HG03439 (cell line): Measurements from ENCODE around the gene SLC1A2.

Experiments used
- ATAC-seq: cut with Tn5 transposase; IDR thresholded peaks from one replicate; pipeline ENCODE4 v1.9.1; 2021; ENCODE audit warnings: mild to moderate bottlenecking, moderate library complexity; ENCODE audit not compliant: unreplicated experiment

Gene SLC1A2

DNA sequence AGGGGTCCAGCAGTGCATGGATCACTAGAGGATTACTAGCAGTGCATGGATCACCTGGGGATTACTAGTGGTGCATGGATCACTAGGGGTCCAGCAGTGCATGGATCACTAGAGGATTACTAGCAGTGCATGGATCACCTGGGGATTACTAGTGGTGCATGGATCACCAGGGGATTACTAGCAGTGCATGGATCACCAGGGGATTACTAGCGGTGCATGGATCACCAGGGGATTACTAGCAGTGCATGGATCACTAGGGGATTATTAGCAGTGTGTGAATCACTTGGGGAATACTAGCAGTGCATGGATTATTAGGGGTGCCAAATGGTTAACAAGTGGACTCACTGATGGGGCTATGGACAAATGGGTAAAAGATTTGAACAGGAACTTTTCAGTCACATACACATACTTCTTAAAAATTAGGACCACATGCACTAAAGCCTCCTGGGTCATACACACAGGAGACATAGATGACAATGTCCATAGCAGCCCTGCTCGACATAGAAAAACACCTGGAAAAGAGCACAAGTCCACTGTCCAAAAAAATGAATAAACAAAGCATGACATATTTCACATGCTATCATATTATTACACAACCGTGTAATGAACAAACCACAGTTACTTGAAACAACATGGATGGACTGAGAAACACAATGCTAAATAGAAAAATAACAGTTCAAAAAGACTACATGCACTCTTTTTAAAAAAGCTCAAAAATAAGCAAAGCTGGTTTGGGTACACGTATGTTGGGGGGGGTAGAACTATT lies 170.6 kb downstream of the SLC1A2 start:
- no peak for ATAC-seq

DNA sequence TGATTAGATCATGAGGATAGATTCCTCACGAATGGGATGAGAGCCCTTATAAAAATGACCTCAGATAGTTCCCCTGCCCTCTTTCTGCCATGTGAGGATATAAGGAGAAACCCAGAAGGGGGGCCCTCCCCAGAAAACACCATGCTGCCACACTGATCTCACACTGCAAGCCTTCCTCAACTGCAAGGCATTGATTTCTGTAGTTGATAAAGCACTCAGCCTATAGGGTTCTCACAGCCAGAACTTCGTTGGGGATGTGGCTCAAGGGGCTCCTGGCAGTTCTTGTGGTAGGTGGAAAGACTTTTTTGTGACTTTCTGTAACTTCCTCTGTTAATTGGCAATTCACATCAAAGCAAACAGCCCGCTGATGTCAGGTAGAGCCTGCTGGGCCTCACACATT lies 171.5 kb downstream of the SLC1A2 start:
- ATAC-seq: no peak

DNA sequence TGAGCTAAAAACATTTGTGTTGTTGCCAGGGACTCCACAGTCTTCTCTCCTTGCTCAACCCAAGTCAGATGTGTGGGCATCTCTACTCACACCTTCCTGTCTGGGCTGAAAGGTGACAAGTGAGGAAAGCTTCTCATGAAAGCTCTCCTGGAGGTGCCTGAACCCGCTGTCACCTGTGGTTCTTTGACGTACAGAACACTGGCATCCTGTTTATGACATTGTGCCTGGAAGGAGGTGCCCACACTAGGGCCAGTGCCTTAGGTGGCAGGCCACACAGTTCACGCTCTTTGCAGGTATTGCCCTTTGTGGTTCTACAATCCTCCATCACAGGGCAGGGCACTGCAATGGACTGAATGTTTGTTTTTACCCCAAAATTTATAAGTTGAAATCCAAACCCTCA lies 171.9 kb downstream of the SLC1A2 start:
- ATAC-seq: no peak

DNA sequence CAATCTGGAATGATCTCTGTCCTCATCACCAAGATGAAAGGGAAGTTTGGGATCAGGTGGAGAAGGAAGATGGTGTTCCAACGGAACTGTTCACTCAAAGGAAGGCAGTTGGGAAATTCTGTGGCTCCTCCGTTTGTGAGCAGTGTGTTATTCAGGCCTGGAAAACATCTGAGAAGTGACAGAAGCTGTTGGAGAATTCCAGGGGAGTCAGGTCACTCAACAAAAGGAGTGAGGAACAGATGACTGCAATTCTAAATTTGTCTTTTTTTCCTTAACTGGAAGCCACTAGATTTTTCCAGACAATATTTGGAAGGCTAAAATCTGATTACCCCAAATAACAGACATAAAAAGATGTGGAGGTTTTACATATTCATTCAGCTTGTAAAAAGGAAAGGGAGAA lies 172.6 kb downstream of the SLC1A2 start:
- no peak for ATAC-seq

DNA sequence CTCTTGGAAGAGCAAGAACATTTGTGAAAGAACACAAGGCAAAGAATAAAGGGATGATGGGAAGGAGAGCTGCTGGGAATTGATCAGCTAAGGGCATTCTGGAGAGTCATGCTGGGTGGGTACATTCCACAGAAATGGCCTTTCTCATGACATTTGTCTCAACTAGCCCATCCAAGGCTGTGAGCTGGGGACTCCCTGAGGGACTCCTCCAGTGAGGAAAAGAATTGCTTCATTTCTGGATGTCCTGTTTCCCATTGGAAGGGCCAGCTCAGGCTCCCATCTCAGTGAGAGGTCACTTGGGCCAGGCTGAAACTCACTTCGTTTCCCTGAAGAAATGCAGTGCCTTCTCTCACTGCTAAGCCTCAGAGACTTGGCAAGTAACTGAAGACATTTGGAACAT lies 173.6 kb downstream of the SLC1A2 start:
- no peak for ATAC-seq

DNA sequence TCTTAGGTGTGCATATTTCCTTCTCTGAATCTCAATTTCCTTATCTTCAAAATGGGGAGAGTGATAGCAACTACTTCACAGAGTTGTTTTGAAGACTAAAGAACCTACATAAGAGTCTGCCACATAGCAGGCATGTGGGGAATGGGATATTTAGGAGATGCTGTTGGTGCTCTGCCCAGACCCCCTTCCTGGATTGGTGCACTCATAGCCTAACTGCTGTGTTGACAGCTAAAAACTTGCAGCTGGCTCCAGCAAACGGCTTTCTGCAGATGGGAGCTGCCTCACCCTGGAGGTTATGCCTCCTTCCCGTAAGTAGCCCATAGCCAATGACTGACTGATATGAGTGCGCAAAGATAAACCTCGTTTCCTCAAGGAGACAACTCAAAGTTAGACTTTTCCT lies 174.3 kb downstream of the SLC1A2 start:
- ATAC-seq: no peak

DNA sequence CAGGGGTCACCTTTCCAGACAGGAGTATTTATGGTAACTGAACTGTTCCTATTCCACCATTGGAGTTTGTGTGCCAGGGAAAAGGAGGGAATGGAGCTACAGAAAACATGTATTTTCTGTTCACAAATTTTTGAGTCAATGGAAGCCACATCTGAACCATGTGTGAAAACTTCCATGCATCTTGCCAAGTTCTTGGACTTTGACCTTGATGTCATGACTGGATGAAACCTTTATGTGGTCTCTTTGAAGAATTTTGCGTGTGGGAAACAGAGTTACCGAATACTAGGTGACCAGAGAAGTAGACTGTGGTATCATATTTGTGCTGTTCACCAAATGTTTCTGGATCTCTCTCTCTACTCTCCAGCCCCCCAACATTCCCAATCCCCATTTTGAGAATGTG lies 175.6 kb downstream of the SLC1A2 start:
- no peak for ATAC-seq

DNA sequence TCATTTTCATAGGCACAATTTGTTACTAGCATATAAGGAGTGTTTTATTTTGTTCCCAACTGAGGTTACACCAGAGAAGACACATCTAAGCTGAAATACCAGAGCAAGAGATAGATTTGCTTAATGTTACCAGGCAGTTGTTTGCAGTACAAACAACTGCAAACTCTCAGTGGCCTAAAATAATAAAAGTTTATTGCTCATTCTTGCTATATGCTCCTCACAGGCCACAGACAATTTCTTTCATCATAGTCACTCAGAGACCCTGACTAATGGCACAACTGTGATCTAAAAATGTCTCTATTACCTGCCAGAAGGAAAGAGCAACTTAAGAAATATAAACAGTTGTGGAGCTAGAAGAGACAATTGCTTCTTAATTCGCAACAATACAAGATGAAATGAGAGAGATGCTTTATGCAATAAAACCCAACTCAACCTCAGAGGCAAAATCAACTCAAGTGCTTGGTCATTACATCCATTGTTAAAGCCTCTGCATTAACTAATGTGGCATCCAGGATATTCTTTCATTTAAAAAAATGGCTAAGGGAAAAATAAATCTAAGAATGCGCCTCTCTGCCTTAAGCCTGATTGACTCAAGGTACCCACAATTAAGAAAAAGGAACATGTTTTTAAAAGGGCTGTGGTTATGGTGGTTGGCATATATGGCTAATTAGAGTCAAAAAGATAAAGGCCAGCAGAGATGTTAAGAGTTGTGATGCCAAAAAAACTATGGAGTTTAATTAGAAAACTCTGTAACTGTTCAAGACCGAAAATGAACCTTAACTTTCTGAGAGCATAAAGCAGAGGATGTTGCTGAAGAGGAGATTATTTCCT lies 176.7 kb downstream of the SLC1A2 start:
- ATAC-seq: no peak

DNA sequence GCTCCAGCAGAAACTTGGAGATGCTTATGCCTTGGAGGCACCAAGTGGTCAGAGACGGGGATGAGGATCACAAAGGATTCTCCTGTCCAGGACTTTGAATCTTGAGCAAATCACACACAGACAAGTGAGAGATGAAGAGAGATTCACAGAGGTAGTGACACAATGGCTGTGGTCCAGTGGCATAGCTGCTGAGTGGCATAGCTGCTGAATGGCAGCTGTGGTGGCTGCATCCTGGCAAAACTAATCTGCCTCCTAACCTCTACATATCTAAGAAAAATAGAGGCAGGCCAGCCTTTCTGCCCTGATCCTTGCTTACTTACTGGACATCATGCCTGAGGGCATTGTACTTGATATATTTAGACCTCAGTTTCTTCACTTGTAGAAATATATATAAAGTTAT lies 177.8 kb downstream of the SLC1A2 start:
- ATAC-seq: no peak

DNA sequence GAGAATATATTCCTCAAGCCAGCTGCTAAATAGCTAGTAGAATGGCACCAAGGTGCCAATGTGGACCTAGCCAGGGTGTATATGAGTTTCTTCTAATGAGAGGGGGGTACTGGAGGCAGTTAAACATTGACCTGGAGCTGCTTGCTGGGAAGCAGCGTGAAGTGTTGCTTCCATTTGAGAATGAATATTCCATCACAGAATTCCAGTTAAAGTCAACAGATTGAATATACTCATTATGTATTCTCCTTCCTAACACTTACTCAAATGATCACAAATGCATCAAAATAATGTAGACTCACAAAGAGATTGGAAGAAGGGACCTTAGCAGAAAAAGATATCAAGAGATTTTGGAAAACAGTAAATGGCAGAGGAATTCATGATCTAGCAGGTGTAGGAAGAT lies 178.3 kb downstream of the SLC1A2 start:
- ATAC-seq: no peak

DNA sequence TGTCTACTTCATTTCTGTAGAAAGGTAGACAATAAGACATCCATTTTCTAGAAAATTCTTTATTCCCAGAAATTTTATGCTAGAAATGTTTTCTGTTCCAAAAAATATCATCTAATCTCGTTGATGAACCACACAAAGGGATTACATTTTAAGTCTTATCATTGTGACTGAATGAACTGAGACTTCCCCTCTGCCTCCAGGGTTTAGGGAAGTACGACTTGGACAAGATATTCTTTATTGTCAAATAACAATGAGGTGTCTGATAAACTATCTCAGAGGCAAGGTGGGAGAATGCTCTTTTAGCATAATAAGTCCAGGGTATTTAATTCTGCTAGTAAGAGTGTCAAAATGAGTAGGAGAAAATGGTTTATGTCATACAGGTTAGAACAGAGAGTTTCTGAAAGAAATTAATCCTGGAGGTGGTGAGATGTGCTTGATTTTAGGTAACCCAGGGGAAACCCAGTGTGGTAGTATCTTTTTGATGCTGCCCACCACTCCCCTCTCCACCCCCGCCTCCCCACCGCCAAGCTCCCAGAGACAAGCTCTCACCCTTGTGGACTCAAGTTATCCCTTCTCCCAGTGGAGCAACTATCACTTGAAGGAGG lies 179.8 kb downstream of the SLC1A2 start:
- ATAC-seq: no peak

DNA sequence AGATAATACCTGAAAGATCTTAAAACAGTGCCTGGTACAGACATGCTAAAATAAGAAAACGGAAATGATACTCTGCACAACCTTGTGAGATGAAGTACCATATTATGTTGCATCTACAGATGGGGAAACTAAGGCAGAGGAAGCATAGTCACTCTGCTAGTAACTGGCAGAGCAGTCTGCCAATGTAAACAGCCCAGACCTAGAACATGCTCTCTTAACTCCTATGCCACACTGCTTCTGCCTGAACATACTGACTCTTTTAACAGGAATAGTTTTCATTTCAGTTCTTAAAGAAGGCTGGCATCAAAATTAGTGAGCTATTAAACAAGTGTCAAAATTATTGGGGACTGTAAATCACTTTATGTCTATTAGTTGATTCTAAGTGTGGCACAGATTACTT lies 180.5 kb downstream of the SLC1A2 start:
- no peak for ATAC-seq

DNA sequence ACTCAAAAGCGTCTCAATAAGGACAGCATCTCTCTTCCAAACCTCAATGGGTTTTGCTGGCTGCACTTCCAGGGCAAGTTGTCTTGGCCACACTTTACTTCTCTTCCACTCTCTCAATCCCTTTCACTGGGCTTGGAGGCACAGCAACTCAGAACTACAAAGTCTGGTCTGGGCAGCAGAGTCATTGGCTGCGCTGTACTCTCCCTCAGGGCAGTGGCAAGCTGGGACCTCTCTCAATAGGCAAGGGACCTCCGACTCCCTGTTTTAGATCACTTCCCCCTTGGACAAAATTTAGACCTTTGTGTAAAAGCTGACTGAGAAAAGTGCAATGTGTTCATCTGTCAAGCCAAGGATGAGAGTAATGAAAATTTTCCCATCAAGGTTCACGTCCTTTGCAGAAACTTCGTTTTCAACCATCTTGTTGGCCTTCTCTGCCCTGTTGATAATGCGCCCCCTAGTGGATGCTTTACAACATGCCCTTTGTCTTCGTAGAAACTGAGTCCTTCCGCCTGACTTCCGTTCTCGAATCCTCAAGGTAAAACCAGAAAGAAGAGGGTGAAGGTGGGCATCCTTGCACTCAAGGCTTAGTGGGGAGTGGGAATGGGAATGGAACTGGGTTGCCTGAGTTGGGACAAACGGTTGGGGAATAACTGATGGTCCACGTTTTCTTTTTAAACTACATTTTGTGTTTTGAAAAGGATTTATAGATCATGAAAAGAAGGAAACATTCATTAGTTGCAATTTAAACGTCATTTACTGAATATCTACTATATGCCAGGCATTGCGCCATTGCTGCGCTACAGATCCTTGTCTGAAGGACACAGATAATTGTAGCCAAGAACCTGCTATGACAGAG lies 181.3 kb downstream of the SLC1A2 start:
- no peak for ATAC-seq

DNA sequence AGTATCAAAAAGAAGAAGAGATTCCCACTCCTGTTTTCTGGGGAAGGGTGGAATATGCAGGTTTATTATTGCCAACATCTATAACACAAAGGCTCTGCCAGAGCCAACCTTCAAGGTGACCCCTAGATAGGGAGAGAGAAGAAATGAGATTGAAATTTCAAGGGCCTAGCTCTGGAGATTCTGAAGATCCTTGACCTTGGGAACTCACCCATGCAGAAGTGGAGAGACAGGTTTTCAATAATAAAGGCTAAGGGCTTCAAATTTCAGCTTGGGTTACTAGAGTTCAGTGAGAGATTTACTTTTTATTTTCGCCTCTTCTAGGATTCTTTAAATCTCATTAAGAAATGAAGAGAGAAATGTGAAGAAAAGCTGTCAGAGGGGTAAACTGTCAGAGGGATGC lies 182.0 kb downstream of the SLC1A2 start:
- no peak for ATAC-seq

DNA sequence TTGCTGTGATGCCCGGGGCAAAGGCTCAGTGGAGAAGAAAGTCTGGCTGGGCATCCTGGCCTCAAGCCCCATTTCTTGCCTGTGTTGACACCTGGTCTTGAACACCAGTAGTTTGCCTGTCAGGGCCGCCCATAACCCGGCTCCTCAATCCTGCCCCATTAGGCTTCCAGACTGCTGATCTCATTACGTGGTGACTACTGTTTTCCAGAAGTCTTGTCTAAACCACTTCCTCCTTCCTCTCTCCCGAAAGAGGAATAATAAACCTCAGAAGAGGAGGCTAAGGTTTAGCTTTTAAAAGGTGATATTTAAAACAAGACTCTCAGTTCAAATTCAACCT lies 182.7 kb downstream of the SLC1A2 start:
- ATAC-seq: no peak

DNA sequence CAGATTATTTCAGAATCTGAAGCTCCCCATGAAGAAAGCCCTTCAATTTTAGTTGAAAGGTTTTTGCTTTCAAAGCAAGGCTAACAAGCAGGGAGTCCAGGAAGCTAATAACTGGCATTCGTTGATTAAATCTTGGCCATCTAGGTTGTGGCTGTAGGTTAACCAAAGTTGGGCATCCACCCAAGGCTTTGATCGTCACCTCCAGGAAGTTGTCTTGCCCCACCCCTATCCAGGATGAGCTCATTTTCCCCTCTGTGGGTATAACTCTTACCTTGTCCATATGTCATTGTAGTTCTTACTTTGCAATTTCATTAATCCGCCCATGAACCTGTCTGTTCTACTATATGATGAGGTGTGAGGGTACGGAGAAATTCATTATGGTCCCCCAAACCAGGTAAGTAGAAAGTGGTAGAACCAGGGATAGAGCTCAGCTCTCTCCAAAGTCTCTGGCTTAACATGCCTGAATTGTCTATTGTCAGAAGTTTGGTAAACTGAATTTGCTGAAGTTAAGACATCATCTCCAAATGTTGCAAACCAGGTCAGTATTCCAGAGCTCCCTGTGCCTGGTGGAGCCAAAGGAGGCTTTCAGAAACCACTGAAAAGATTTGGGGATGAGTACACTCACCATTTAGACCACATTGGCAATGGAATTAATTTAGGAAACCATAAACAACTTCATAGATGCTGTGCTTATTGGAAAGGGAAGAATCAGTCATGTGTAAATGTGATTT lies 183.3 kb downstream of the SLC1A2 start:
- no peak for ATAC-seq

DNA sequence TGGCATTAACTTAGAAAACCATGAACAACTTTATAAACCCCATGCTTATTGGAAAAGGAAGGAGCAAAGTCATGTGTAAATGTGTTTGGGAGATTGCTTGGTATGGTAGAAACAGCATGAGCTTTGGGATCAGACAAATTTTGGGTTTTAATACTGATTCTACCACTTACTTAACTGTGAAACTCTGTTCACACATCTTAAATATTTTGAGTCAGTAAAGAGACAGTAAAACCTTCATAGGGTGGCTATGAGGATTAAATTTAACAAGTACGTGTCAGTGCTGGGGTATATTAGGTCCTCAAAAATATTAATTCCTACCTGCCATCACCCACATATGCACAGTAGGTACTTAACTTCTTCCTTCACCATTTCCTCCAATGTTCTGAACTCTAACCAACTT lies 183.9 kb downstream of the SLC1A2 start:
- ATAC-seq: no peak

DNA sequence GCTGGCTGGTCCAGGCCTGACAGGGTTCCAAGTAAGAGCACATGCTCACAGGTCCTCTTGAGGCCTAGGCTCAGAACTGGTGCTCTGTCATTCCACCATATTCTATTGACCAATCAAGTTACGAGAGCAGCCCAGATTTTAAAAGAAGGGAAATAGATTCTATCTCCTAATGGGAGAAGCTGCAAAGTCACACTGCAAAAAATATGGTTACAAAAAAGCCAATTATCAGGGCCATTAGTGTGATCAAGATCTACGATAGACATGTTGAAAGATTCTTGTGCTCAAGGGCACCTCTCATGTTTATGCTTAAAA lies 184.2 kb downstream of the SLC1A2 start:
- ATAC-seq: no peak

DNA sequence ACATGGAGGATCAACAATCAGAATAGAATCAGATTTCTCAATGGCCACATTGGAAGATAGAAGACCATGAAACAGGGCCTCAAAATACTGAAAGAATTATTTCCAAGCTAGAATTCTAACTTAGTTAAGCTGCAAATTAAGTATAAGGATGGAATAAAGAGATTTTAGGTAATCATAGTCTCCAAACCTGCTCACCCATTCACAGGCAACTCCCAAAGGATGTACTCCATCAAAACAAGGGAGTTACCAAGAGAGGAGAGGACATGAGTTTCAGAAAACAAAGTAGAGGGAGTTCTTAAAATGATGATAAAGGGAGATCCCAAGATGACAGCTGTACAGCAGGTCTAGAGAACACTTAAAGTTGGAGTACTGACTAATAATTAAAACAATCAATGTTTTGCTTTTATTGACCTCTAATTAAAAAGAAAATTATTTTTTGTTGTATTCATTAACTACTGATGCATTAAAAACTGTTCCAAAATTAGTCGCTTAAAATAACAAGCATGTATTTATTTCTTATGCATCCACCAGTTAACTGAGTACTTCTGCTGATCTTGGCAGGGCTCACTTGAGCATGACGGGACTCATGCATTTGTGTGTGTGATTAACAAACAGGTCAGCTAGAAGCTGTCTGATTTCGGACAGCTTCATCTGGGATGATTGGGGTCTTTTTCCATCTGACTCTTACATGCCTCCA lies 184.8 kb downstream of the SLC1A2 start:
- ATAC-seq: no peak

DNA sequence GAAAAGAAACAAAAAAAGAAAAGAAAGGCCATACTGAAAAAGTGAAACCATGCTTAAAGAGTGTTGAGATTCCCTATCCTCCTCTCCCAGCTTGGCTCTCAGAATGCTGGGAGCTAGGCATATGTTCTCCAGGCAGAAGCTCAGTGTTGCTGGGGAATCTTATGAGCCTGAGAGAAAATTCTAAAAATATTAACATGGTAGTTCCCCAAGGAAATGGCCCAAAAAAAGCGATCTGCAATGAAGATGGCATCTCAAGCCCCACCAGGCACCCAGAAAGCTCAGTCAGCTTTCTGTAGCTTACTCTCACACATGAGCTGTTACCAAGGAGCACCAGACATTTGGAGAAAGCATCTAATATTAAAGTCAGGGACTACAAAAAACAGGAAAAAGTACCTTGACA lies 185.8 kb downstream of the SLC1A2 start:
- no peak for ATAC-seq
